Measurements from ENCODE around the gene SRSF1. TPM values are rescaled to one million over a fixed set of nuclear protein-coding genes. Genes with fewer than 3 reads are reported as not detected.

The SRSF1 gene
- total and polyA plus RNA-seq, 4 donors = 52.3 to 201 (median 114) TPM

DNA sequence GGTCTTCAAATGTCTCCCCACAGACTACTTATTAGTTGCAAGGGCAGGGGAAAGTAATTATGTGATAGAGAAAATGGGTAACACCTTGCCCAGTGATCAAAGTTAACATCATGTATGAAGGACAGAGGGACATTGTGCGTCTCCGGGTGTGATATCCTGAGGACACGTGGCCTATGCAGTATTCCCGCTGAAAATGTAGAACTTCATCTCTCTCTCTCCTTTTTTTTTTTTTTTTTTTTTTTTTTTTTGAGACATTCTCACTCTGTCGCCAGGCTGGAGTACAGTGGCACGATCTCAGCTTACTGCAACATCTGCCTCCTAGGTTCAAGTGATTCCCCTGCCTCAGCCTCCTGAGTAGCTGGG lies 43.9 kb downstream of the SRSF1 start:
- TF ChIP-seq EGR1 (IDR thresholded peaks at IDR 0.05; ENCODE audit: low read depth in 2 of 2) (no peak), JUND (IDR thresholded peaks at IDR 0.05) (no peak), NR2F2 (IDR thresholded peaks at IDR 0.05) (no peak), FOXA1 (IDR thresholded peaks at IDR 0.05) (no peak), SP1 (IDR thresholded peaks at IDR 0.05) (no peak), FOXA2 (IDR thresholded peaks at IDR 0.05) (no peak), HNF4A (conservative IDR thresholded peaks at IDR 0.05) (no peak)
- TF ChIP-seq, protein P1, sequence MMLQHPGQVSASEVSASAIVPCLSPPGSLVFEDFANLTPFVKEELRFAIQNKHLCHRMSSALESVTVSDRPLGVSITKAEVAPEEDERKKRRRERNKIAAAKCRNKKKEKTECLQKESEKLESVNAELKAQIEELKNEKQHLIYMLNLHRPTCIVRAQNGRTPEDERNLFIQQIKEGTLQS (IDR thresholded peaks at IDR 0.05) = no peak
- TF ChIP-seq, protein P2, sequence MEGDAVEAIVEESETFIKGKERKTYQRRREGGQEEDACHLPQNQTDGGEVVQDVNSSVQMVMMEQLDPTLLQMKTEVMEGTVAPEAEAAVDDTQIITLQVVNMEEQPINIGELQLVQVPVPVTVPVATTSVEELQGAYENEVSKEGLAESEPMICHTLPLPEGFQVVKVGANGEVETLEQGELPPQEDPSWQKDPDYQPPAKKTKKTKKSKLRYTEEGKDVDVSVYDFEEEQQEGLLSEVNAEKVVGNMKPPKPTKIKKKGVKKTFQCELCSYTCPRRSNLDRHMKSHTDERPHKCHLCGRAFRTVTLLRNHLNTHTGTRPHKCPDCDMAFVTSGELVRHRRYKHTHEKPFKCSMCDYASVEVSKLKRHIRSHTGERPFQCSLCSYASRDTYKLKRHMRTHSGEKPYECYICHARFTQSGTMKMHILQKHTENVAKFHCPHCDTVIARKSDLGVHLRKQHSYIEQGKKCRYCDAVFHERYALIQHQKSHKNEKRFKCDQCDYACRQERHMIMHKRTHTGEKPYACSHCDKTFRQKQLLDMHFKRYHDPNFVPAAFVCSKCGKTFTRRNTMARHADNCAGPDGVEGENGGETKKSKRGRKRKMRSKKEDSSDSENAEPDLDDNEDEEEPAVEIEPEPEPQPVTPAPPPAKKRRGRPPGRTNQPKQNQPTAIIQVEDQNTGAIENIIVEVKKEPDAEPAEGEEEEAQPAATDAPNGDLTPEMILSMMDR (IDR thresholded peaks at IDR 0.05; ENCODE audit: low read depth, low read length, missing input control) = no peak
- H3K27ac ChIP-seq (ENCODE audit: low read depth in 1 of 2, low read length in 2 of 2) = no peak overlapping the region
- WGBS = 96% methylated on average over 6 of the region's 6 CpGs
- H3K36me3 ChIP-seq (ENCODE audit: control insufficient read depth in 4 of 4, insufficient read depth in 3 of 4, low read depth in 1 of 4, low read length in 3 of 4) = no peaks in the 10 kb centered on the region
- no peak for DNase-seq (ENCODE audit: low spot score)
- no peaks in the 10 kb centered on the region for H3K9me3 ChIP-seq (ENCODE audit: control insufficient read depth in 4 of 4, low read length in 3 of 4)
- no peaks in the 10 kb centered on the region for H3K27me3 ChIP-seq (ENCODE audit: control insufficient read depth in 4 of 4, insufficient read depth in 4 of 4, low read length in 3 of 4)
- no peaks in the 10 kb centered on the region for H3K4me1 ChIP-seq (ENCODE audit: control insufficient read depth in 4 of 4, insufficient read depth in 4 of 4, low read length in 3 of 4)
- H3K4me3 ChIP-seq (ENCODE audit: low read depth in 1 of 3, low read length in 3 of 3) = no peak overlapping the region
- no peak overlapping the region for H3K9ac ChIP-seq (ENCODE audit: low read depth in 1 of 2, low read length in 2 of 2)

DNA sequence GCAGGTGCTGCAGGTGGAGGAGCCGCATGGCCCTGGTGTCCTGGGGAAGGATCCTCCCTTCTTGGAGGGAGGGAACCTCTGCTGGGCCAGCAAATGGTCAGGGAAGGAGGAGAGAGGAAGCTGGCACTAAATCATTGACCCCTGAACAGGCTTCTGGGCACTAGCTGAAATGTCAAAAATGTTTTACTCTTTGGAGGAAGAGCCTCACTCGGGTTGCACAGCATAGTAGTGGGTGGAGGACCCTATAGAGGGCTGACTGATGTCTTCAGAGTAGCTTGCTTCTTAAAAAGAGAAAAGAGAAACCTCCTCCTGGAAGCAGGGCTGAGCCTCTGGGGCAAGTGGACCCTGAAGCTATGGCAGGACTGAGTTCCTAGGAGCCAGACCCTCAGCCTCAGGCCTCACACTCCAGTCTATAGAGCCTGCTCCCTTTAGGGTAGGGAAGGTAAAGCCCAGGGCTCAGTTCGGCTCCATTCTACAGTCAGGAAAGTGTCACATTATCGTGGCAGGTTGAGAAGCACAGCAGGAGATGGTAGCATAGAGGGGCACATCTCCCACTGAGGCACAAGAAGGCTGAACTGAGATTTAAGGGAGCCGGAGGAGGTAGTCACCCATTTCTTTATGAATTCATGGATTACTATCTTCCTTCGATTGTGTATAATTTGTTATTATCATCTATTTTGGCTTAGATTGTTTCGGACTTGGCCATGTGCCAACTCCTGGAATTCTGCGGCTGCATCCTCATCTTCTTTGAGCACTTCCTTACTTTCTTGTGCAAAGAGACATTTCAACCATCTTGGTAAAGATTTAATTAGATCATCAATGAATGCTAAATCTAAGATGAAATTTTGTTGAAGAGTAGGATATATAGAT lies 44.5 kb downstream of the SRSF1 start:
- no peak overlapping the region for H3K27ac ChIP-seq (ENCODE audit: low read depth in 1 of 2, low read length in 2 of 2)
- WGBS = 81% methylated on average over 8 of the region's 8 CpGs
- H3K36me3 ChIP-seq (ENCODE audit: control insufficient read depth in 4 of 4, insufficient read depth in 3 of 4, low read depth in 1 of 4, low read length in 3 of 4) = no peaks in the 10 kb centered on the region
- H3K27me3 ChIP-seq (ENCODE audit: control insufficient read depth in 4 of 4, insufficient read depth in 4 of 4, low read length in 3 of 4) = no peaks in the 10 kb centered on the region
- H3K4me3 ChIP-seq (ENCODE audit: low read depth in 1 of 3, low read length in 3 of 3) = no peak overlapping the region
- H3K9me3 ChIP-seq (ENCODE audit: control insufficient read depth in 4 of 4, low read length in 3 of 4) = no peaks in the 10 kb centered on the region
- no peak for DNase-seq (ENCODE audit: low spot score)
- no peak overlapping the region for H3K9ac ChIP-seq (ENCODE audit: low read depth in 1 of 2, low read length in 2 of 2)
- H3K4me1 ChIP-seq (ENCODE audit: control insufficient read depth in 4 of 4, insufficient read depth in 4 of 4, low read length in 3 of 4) = no peaks in the 10 kb centered on the region
- no peak for TF ChIP-seq EGR1 (IDR thresholded peaks at IDR 0.05; ENCODE audit: low read depth in 2 of 2)
- no peak for TF ChIP-seq TAF1 (conservative IDR thresholded peaks at IDR 0.05)
- TF ChIP-seq SP1 (IDR thresholded peaks at IDR 0.05) = no peak
- TF ChIP-seq RXRA (IDR thresholded peaks at IDR 0.05) = no peak
- TF ChIP-seq, protein P1 (IDR thresholded peaks at IDR 0.05) = no peak
- TF ChIP-seq, protein P3, sequence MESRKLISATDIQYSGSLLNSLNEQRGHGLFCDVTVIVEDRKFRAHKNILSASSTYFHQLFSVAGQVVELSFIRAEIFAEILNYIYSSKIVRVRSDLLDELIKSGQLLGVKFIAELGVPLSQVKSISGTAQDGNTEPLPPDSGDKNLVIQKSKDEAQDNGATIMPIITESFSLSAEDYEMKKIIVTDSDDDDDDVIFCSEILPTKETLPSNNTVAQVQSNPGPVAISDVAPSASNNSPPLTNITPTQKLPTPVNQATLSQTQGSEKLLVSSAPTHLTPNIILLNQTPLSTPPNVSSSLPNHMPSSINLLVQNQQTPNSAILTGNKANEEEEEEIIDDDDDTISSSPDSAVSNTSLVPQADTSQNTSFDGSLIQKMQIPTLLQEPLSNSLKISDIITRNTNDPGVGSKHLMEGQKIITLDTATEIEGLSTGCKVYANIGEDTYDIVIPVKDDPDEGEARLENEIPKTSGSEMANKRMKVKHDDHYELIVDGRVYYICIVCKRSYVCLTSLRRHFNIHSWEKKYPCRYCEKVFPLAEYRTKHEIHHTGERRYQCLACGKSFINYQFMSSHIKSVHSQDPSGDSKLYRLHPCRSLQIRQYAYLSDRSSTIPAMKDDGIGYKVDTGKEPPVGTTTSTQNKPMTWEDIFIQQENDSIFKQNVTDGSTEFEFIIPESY (IDR thresholded peaks at IDR 0.05) = no peak
- TF ChIP-seq NR2F2 (IDR thresholded peaks at IDR 0.05) = no peak
- no peak for TF ChIP-seq HNF4A (conservative IDR thresholded peaks at IDR 0.05)
- TF ChIP-seq, protein P4, sequence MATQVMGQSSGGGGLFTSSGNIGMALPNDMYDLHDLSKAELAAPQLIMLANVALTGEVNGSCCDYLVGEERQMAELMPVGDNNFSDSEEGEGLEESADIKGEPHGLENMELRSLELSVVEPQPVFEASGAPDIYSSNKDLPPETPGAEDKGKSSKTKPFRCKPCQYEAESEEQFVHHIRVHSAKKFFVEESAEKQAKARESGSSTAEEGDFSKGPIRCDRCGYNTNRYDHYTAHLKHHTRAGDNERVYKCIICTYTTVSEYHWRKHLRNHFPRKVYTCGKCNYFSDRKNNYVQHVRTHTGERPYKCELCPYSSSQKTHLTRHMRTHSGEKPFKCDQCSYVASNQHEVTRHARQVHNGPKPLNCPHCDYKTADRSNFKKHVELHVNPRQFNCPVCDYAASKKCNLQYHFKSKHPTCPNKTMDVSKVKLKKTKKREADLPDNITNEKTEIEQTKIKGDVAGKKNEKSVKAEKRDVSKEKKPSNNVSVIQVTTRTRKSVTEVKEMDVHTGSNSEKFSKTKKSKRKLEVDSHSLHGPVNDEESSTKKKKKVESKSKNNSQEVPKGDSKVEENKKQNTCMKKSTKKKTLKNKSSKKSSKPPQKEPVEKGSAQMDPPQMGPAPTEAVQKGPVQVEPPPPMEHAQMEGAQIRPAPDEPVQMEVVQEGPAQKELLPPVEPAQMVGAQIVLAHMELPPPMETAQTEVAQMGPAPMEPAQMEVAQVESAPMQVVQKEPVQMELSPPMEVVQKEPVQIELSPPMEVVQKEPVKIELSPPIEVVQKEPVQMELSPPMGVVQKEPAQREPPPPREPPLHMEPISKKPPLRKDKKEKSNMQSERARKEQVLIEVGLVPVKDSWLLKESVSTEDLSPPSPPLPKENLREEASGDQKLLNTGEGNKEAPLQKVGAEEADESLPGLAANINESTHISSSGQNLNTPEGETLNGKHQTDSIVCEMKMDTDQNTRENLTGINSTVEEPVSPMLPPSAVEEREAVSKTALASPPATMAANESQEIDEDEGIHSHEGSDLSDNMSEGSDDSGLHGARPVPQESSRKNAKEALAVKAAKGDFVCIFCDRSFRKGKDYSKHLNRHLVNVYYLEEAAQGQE (IDR thresholded peaks at IDR 0.05) = no peak
- no peak for TF ChIP-seq HNF4G (IDR thresholded peaks at IDR 0.05)
- TF ChIP-seq, protein P2 (IDR thresholded peaks at IDR 0.05; ENCODE audit: low read depth, low read length, missing input control) = no peak
- TF ChIP-seq GABPA (IDR thresholded peaks at IDR 0.05 in 1 of 2, conservative IDR thresholded peaks at IDR 0.05 in 1 of 2) = no peak
- TF ChIP-seq RAD21 (IDR thresholded peaks at IDR 0.05) = no peak
- TF ChIP-seq FOXA2 (IDR thresholded peaks at IDR 0.05) = no peak
- TF ChIP-seq, protein P5, sequence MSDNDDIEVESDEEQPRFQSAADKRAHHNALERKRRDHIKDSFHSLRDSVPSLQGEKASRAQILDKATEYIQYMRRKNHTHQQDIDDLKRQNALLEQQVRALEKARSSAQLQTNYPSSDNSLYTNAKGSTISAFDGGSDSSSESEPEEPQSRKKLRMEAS (IDR thresholded peaks at IDR 0.05) = no peak
- no peak for TF ChIP-seq FOXA1 (IDR thresholded peaks at IDR 0.05)
- TF ChIP-seq YY1 (IDR thresholded peaks at IDR 0.05) = no peak
- no peak for TF ChIP-seq JUND (IDR thresholded peaks at IDR 0.05)

All from liver (tissue), 9 donors.